SK-N-MC (cell line): ENCODE results near the gene NYNRIN.

Experiments used
- EZH2 ChIP-seq: fragments of 200-600 bp; sonication (generic); IDR thresholded peaks from one replicate; pipeline ENCODE4 v1.6.1; 2017; ENCODE audit warnings: antibody characterized with exemption
- FOXP2 ChIP-seq: optimal IDR thresholded peaks from 2 replicates; pipeline ENCODE3; 2011; ENCODE audit warnings: mild to moderate bottlenecking, moderate library complexity; ENCODE audit not compliant: insufficient read depth; ENCODE audit errors: extremely low read length, control extremely low read depth
- POLR2AphosphoS5 ChIP-seq: IDR thresholded peaks from 2 replicates; pipeline ENCODE4 v1.6.1; 2012; ENCODE audit warnings: mild to moderate bottlenecking, low read depth, low read length, borderline replicate concordance

GRCh38 chr14:24381363-24382063 is 17.3 kb upstream of the NYNRIN start:
- TF ChIP-seq POLR2AphosphoS5 (no peak), EZH2 (no peak), FOXP2 (no peak)
